A673 (cell line): Measurements from ENCODE around the gene DLX1.

Experiments
- CTCF ChIP-seq: fragments of 300-800, 200-600 bp; sonication (generic); conservative IDR thresholded peaks from 2 replicates; pipeline ENCODE4 v1.5.1; 2017; ENCODE audit warnings: low read depth, mild to moderate bottlenecking, antibody characterized with exemption, low read length, moderate library complexity, mixed read lengths
- EZH2 ChIP-seq: fragments of 200-600 bp; sonication (generic); IDR thresholded peaks from 2 replicates; pipeline ENCODE4 v1.6.1; 2017; ENCODE audit warnings: borderline replicate concordance, low read depth, mild to moderate bottlenecking, mixed read lengths, antibody characterized with exemption, low read length; ENCODE audit not compliant: poor library complexity, severe bottlenecking

- no peak for TF ChIP-seq CTCF
- no peak for TF ChIP-seq EZH2
Observed at GRCh38 chr2:172114579-172114978, 29.3 kb downstream of the DLX1 start.
